EH (cell line): ENCODE data around the gene TMEM9.

Experiments used
- DNase-seq: peaks from one replicate; pipeline ENCODE4 v3.0.0-alpha.2; 2015; ENCODE audit warnings: low read depth

TMEM9 gene

DNA sequence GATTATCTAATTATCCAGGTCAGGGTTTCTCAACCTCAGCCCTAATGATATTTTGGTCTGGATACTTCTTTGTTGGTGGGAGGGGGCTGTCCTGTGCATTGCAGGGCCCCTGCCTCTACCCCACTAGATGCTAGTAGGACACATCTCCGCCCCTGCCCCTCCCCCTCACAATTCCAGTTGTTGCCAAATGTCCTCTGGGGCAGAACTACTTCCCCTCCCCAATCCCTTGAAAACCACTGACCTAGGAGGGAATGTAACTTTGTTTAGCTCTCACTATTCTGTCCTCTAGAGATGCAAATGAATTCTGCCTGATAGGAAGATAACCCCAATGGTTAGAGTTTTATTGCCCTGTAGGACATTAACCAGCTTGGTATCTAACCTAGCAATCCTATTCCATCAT lies 50.1 kb downstream of the TMEM9 start:
- no peak for DNase-seq

DNA sequence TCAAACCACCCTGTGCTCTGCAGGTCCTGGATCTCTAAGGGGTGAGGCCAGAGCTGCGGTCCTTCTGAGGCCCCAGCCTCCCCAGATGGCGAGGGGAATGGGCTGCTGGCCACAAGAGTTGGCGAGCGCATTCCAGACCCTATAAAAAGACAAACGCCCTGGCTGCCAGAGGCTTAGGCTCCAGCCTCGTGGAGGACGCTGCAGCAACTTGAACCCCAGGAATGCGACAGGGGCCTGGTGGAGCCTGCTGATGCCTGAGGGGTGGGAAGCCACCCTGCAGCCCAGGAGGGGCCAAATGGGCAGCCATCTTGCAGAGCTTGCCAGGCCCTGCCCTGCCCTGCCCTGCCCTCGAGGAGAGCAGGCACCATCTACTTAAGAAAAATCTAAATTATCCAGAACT lies 50.6 kb downstream of the TMEM9 start:
- no peak for DNase-seq

DNA sequence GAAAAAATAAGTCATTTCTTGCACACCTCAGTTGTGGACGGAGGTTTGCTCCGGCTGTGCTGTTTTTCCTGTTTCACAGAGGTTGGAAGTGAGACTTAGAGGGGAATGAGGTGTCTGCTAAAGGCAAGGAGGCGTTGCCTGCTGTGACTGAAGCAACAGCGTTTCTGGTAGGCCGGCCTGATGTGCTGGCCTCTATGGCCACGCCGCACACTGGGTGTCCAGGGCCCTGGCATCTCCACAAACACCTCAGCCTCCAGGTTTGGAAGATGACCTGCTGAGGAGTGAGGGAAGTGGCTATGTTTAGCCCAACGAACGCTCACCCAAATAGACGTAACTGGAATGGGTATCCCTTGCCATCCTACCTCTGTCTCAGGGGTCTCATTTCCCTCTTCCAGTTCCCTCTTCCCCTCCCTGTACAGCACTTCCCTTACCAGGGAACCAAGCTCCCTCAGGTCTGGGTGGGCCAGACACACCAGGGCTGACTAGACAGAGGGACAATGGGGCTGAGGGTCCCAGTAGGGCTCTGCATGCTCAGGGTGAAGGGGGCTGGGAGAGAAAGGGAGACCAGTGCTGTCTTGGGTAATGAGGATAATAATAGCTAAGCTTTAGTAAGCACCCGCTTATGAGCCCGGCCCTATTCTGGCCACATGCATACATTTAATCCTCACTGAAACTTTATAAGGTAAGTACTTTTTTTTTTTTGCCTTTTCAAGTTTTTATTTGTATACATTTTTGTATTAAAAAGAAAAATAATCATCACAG lies 53.9 kb downstream of the TMEM9 start:
- DNase-seq, result no peak

DNA sequence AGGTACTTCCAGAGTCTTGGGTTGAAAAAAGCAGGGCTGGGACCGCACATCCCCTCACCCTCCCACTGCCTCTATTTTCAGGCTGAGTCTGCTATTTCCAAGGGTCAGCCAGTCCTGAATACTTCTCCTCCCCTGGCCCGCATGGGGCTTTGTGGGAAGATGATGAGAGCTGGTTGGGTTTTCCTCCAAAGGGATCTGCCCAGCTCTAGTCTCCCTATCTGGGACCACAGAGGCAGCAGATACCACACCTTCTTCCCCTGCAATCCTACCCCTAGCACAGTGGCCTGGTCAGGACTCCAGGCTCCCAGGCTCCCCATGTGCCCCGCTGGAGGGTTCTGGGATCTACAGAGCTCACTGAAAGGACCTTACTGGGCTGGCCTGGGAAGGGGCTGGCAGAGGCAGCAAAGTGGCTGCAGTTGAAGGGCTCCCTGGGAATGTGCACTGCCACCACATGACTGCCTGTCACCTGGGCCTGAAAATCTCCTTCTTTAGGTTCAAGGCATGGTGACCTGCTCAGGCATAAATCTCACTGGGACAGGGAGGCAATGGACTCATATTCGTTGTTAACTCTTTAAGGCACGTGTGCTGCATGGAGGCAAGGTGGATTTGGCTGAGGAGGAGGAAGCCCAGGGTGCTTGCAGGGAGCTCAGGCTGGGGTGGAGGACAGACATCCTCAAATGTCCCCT lies 55.1 kb downstream of the TMEM9 start:
- no peak for DNase-seq

DNA sequence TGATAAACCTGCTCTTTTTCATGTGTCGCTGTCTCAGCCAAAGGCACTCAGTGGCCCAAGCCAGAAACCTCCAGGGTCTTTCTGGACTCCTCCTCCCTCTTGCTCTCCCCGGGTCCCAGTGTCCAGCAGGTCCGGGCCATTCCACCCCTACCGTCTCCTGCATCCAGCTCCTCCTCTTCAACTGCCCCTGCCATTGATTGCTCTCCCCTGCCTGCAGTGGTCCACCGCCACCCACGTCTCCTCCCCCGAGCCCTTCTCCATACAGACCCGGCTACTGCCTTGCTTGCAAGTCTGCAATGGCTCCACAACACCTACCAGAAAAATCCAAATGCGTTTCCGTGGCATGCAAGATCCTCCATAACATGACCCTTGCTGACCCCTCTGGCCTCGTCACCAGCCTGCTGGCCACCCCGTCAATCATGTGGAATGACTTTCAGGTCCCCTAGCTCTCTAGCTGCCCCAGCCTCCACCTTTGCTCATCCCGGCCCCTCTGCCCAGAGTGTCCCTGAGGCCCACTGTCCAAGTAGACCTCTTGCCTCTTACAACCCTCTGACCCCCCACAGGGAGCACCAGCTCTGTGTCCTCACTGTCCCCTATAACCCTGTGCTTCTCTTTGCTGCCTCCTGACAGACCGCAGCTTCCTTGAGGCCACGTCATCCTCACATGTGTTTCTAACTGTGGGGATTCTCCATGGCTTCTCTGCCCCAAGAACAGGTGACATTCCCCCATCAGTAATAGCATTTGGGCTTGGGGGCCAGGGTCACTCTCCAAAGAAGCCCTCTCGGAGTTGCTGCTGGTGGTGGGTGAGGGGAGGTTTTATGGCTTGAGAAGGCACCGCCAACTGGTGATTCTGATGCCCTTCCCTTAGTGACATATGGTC lies 57.1 kb downstream of the TMEM9 start:
- DNase-seq, result no peak

DNA sequence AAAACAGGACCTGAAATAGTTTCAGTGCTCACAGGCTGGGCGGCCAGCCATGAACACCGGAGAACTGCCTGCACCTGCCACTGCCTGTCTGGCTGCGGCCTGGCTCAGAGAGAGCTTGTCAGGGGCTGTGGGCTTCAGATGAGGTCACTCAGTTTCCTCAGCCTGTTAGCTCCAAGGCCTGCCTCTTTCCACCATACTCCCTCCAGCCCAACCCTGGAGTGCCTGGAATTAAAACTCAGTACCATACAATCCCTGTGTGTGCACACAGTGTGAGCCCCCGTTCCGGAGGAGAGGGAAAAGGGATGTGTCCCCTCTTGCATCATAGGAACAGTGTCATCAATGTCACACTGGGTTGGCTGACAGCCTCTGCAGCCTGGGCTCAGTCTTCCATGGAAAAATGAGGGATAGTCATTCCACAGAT lies 58.2 kb downstream of the TMEM9 start:
- DNase-seq, result no peak

DNA sequence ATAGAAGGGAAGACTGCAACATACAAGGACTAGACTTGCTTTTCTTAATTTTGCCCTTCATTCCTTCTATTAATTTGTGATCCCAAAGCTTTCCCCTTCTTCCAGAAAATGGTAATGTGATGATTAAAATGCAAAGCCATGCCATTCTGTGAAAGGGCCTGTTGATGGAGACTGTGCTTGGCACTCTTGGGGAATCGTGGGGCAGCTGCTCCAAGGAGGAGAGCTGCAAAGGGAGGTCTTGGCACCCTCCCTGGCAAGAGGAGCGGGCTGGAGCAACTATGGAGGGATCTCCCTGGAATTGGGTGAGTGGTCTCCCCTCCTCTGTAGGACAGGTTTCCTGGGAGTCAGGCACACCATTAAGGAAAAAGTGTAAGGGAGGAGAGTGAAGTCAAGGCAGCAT lies 58.7 kb downstream of the TMEM9 start:
- DNase-seq, result no peak

DNA sequence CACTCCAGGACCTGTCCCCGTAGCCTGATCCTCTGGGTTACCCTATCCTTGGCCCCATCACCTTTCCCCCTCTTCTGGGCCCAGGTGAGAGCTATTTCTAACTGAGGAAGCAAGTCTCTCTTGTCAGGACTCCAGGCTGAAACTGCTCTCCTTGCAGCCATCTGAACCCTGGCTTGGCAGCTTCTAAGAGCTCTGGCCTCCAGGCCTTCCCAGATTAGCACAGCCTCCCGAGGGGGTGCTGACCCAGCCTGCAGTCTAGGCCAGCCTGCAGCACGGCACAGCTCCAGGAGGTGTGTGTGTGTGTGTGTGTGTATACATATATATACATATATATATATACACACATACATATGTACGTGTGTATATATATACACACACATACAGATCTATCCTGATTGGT lies 59.4 kb downstream of the TMEM9 start:
- DNase-seq, result no peak

DNA sequence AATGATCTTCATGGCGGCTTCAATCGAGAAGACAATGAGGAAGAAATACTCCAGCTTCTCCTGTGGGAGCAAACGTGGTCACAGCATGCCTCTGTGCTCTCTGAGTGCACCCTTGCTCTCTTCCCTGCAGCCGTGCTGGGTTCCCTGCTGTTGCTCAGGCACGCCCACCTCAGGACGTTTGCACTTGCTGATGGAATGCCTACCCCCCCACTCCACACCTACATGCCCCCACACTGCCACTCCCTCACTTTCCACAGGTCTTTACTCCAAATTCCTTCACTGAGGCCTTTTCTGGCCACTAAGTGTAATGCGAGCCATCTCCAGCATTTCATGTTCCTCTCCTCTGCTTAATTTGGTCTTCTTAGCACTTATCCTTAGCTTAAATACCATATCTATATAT lies 60.3 kb downstream of the TMEM9 start:
- DNase-seq, result no peak

DNA sequence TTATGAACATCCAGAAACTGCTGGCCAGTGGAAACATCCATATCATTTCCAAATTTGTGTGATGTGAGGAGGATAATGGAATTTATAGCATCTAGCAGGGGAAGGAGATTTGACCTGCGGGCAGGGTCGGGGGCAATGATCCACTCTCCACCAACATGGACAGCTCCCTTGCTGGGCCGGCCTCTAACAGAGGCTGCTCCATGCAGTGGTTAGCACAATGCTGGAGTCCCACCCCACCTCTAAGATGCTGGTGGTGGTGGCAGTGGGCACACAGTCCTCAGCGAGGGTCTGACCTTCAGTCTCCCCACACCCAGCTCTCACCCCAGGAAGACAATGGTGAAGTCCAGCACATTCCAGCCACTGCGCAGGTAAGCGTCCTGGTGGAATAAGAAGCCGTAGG lies 60.7 kb downstream of the TMEM9 start:
- DNase-seq, result no peak

DNA sequence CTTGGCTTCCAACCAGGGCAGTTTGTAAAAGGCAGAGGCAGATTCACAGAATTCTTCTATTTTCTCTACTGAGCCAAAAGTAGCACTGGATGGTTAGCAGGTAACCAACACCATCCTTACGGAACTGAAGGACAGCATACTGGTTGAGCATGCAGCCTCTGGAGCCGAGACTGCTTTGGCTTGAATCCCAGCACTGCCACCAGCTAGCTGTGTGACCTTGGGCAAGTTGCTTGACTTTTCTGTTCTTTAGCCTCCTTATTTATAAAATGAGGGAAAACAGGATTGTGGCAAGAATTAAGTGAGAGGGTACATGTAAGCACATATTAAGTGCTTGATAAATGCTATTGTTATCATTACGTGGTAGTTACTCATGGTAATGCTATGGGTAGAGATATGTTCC lies 61.5 kb downstream of the TMEM9 start:
- DNase-seq, result no peak

DNA sequence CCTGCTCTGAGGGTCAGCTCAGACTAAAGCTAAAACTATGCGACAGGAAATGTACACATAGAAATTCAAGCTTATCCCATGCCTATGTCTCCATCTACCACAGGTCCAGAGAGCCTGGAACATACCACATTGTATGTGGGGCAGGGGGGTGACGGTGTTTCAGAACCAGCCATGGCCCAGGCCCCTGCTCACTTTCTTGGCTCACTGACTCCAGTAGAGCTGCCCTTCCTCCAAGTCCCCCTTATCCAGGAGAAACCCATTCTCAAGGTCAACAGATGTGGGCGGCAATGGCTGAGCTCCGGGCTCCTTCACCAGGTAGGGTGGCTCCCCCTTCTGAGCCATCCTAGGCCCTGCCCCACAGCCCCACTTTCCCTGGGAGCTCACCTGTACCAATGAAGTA lies 63.0 kb downstream of the TMEM9 start:
- DNase-seq, result no peak

DNA sequence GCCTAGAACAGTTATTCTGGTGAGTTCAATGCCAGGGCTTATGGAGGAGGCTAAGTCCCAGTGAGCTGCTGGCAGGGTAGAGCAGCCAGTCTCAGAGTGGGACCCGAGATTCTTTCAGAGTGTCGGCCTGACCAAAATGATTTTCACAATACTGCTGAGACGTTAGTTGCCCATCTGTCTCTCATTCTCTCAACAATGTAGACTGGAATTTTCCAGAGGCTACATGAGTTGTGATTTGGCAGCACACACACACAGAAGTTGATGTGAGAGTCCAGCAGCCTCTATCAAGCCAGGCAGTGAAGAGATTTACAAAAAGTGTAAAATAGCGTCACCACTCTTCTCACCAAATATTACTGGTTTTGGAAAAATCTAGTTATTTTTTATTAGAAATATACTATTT lies 63.7 kb downstream of the TMEM9 start:
- DNase-seq, result peak; percentile 31

DNA sequence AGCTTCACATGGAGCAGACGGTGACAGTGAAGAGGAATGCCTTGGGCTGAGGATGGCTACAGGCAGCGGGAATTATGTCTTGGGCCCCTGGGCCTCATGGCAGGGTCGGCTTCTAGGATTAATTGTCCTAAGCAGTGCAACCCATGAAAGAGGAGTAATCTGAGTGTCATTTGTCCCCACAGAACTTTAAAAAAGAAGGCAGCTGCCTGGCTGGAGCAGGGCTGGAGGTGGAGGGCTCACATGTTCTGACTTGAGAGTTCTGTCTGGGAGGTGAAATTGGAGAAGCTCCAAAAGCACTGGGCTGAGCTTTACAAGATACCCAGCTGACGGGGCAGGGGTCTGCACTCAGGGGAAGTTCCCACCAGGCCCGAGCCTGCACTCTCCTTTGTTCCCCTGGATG lies 64.7 kb downstream of the TMEM9 start:
- no peak for DNase-seq

DNA sequence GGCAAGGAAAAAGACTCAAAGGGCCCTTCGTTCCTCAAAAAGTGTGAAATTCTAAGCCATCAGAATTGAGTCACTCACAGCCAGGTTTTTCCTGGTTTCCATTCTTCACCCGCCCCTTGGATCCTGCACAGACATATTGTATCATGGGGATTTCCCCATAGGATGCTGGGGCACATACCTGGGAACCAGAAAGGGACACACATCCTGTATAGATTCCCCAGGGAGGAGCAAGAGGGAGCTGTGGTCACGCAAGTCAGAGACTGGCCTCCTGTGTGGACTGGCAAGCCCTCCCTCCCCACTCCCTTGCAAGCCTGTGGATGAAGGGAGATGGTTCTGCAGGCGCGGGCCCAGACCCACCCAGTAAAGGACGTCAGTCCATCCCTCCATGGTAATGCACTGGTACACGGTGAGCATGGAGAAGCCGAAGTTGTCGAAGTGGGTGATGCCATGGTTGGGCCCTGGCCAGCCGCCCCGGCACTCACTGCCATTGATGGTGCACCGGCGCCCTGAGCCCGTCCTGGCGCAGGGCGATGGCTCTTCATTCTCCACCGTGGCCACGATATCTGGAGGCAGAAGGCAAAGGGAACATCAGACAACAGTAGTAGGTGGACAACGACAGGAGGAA lies 65.3 kb downstream of the TMEM9 start:
- no peak for DNase-seq

DNA sequence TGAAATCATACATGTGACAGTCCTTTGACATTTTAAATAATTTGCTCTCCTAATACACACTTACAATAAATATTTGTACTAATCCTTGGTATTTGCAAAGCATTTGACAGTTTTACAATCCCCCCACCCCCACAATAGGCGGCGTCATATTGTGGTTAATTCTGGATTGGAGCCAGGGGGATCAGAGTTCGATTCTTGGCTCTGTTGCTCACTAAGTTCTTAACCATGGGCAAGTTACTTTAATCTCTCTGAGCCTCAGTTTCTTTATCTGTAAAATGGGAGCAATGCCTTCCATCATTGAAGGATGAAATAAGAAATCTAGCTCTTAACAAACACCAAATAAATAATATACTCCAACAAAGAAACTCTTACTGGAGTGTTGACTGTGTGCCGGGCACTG lies 65.9 kb downstream of the TMEM9 start:
- no peak for DNase-seq

DNA sequence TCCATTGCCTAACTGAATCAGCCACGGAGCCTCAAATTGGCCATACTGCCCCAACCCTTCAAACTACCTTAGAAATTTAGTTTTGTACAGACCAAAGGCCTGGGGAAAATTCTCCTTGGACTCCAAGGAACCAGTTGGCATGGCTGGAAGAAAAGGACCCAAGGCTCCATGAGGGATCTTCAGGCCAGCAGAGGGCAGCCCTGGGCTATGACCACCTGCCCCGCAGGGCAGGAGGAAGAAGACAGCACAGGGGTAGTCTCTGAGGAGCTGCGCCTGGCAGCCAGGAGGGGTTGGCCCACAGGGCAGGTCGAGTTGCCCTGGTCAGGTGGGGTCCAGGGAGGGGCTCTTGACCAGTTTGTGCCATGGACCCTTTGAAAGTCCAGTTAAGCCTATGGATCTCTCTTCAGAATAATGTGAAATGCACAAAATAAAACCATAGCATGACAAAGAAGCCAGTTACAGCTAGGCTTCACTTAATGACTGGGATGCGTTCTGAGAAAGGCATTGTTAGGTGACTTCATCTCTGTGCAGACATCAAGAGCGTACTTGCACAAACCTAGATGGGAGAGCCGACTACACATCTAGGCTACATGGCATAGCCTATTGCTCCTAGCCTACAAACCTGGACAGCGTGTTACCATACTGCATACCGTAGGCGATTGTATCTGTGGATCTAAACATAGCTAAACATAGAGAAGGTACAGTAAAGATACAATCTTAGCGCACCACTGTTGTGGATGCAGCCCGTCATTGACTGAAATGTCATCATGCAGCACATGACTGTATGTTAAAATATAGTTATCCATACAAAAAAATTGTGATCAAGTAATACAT lies 68.2 kb downstream of the TMEM9 start:
- peak; percentile 64 for DNase-seq
